K562 (cell line): ENCODE data around the gene PDCD11. TPM values are rescaled to one million over a fixed set of nuclear protein-coding genes. Genes with fewer than 3 reads are reported as not detected.

Experiments used
- E2F3 ChIP-seq: fragments of 250-450 bp; sonication (Bioruptor Pico); IDR thresholded peaks from 2 replicates; pipeline ENCODE4 v1.4.0; 2020; ENCODE audit warnings: mild to moderate bottlenecking
- HCFC1 ChIP-seq: IDR thresholded peaks from 2 replicates; pipeline ENCODE4 v1.6.1; 2012; ENCODE audit warnings: low read depth, low read length, improper control_type of control experiment
- HNRNPH1 ChIP-seq: fragments of 200-400 bp; formaldehyde crosslinking; optimal IDR thresholded peaks from 2 replicates; pipeline ENCODE3; 2017; ENCODE audit warnings: low read depth, mild to moderate bottlenecking, low read length, moderate library complexity
- NFYB ChIP-seq: IDR thresholded peaks from 2 replicates; pipeline ENCODE4 v1.6.1; 2011; ENCODE audit warnings: mild to moderate bottlenecking, moderate library complexity; ENCODE audit not compliant: insufficient read length; ENCODE audit errors: extremely low read depth
- POLR2A ChIP-seq: fragments of 450-650 bp; conservative IDR thresholded peaks from 2 replicates; pipeline ENCODE4 v1.6.1; 2016
- RBFOX2 ChIP-seq: fragments of 200-400 bp; formaldehyde crosslinking; IDR thresholded peaks from 2 replicates; pipeline ENCODE4 v1.6.1; 2017; ENCODE audit warnings: low read depth, mild to moderate bottlenecking, low read length, moderate library complexity
- RFX5 ChIP-seq: IDR thresholded peaks from 2 replicates; pipeline ENCODE4 v1.6.1; 2011; ENCODE audit warnings: low read depth, mild to moderate bottlenecking, improper control_type of control experiment, low read length
- SIN3A ChIP-seq, 2 experiments: fragments of 150-350 bp in 1 of 2; IDR thresholded peaks; 2 replicates each; pipeline ENCODE4 v1.6.1; 2011 to 2016; ENCODE audit warnings: borderline replicate concordance in 2 of 2, low read depth in 2 of 2, low read length in 2 of 2, mild to moderate bottlenecking in 2 of 2, moderate library complexity in 2 of 2; ENCODE audit not compliant: control insufficient read depth in 1 of 2
- TRIM28 ChIP-seq: fragments of 450-650 bp; IDR thresholded peaks from 2 replicates; pipeline ENCODE4 v1.6.1; 2017
- ZBTB7A ChIP-seq: IDR thresholded peaks from 2 replicates; pipeline ENCODE4 v1.6.1; 2011; ENCODE audit warnings: low read depth, mild to moderate bottlenecking, low read length, moderate library complexity, borderline replicate concordance; ENCODE audit not compliant: control insufficient read depth
- ZNF143 ChIP-seq: sonication (generic); formaldehyde crosslinking; IDR thresholded peaks from 2 replicates; pipeline ENCODE4 v1.9.0; 2022; ENCODE audit warnings: mild to moderate bottlenecking, missing genetic modification reagents
- ZNF696 ChIP-seq: fragments of 250-450 bp; sonication (Bioruptor Pico); conservative IDR thresholded peaks from 2 replicates; pipeline ENCODE4 v1.4.0; 2020; ENCODE audit warnings: mild to moderate bottlenecking, moderate library complexity
- polyA plus RNA-seq, 8 experiments: library from polyadenylated mRNA; depleted of rRNA in 4 of 8; stranded (reverse) in 5 of 8; unstranded in 3 of 8; fragments of >200 nt; fragmentation: Nextera tagmentation in 2 of 8; fragmentation: Illumina TruSeq in 1 of 8; extraction: Ambion mirVana in 2 of 8; extraction: Trizol in 1 of 8; gene quantifications; 2 replicates each; pipeline versions ENCODE4 v1.2.1 to v1.2.3, GENCODE V29; 2011 to 2014; ENCODE audit warnings: inconsistent platforms in 1 of 8, missing spikeins in 1 of 8
- total RNA-seq, 7 experiments: library from RNA; depleted of rRNA in 6 of 7; stranded (reverse); fragments of >200 nt in 6 of 7; fragmentation: Illumina TruSeq in 2 of 7; extraction: Trizol in 2 of 7; gene quantifications; 2 replicates each; pipeline versions ENCODE4 v1.2.1 to v1.2.3, GENCODE V29; 2011 to 2021; ENCODE audit warnings: low replicate concordance in 1 of 7
- TF ChIP-seq, protein P1 (sequence below): IDR thresholded peaks from 2 replicates; pipeline ENCODE4 v1.6.1; 2011; ENCODE audit warnings: borderline replicate concordance, low read depth, mild to moderate bottlenecking, moderate library complexity, low read length; ENCODE audit not compliant: insufficient read depth, poor library complexity, severe bottlenecking
- TF ChIP-seq, protein P2 (sequence below), 2 experiments: fragments of 200-800 bp in 1 of 2; sonication (Bioruptor generic) in 1 of 2; sonication (generic) in 1 of 2; formaldehyde crosslinking in 1 of 2; IDR thresholded peaks in 1 of 2; conservative IDR thresholded peaks in 1 of 2; 2 replicates each; pipeline versions ENCODE4 v1.5.0 to v1.6.1; 2016 to 2020; ENCODE audit warnings: missing compliant biosample characterization in 1 of 2, missing genetic modification characterization in 1 of 2, missing genetic modification reagents in 1 of 2
- TF ChIP-seq, protein P3 (sequence below): conservative IDR thresholded peaks from 2 replicates; pipeline ENCODE4 v1.6.1; 2011; ENCODE audit warnings: low read depth, mild to moderate bottlenecking, low read length; ENCODE audit not compliant: control insufficient read depth
- TF ChIP-seq, protein P4 (sequence below): fragments of 450-650 bp; IDR thresholded peaks from 2 replicates; pipeline ENCODE4 v1.7.1; 2018; ENCODE audit warnings: mild to moderate bottlenecking, low read depth; ENCODE audit not compliant: partially characterized antibody
- TF ChIP-seq, protein P5 (sequence below): fragments of 250-450 bp; sonication (Bioruptor Pico); IDR thresholded peaks from 2 replicates; pipeline ENCODE4 v1.4.0; 2020; ENCODE audit warnings: mild to moderate bottlenecking

Gene PDCD11
- total and polyA plus RNA-seq, 9 of the 15 experiments (the other 6 are each of a cell fraction or from before 2014, with no cell fraction given), result 14.8 to 73.8 (median 50.0) TPM

DNA sequence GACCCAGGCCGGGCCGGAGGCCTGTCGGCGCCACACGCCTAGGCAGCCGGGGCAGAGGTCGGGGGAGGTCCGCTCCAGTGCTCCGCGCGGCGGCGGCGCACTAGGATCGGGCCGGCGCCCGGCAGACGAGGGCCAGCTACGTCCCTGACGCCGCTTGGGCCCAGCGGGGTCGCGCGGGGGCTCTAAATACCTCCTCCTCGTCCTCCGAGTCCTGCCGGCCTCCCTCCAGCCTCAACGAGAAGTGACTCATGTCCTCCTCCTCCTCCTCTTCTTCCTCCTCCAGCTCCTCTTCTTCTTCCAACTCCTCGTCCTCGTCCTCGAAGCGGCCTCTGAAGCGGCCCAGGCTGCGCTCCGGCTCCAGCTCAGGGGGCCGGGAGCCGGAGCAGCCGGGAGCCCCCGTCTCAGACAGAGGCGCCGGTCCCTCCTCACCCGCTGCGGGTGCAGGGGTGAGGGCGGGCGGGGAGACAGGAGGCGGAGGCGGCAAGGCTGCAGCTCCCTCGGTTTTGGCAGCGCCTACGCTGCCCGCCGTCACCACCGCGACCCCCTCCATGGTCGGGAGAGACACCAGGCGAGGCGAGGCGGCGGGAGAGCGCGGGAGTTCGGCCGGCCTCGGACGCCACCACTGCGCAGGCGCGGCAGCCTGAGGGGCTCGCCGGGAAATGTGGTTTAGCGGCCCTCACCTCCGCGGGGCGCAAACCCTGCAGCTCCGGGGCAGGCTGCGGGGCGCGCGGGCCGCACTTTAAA lies 45.7 kb upstream of the PDCD11 start, which contains the start of gene PCGF6 (continued):
- TF ChIP-seq, protein P1, sequence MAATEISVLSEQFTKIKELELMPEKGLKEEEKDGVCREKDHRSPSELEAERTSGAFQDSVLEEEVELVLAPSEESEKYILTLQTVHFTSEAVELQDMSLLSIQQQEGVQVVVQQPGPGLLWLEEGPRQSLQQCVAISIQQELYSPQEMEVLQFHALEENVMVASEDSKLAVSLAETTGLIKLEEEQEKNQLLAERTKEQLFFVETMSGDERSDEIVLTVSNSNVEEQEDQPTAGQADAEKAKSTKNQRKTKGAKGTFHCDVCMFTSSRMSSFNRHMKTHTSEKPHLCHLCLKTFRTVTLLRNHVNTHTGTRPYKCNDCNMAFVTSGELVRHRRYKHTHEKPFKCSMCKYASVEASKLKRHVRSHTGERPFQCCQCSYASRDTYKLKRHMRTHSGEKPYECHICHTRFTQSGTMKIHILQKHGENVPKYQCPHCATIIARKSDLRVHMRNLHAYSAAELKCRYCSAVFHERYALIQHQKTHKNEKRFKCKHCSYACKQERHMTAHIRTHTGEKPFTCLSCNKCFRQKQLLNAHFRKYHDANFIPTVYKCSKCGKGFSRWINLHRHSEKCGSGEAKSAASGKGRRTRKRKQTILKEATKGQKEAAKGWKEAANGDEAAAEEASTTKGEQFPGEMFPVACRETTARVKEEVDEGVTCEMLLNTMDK, result peak; percentile 12
- TF ChIP-seq HNRNPH1 (no peak), ZNF696 (CRISPR knock-in tag) (no peak), POLR2A (peak; percentile 66), RBFOX2 (peak; percentile 88), NFYB (no peak), ZBTB7A (peak; percentile 58), E2F3 (CRISPR knock-in tag) (peak; percentile 82), ZNF143 (CRISPR knock-in tag) (peak; percentile 71), HCFC1 (peak; percentile 84), TRIM28 (no peak), RFX5 (no peak), SIN3A (IDR thresholded peaks at IDR 0.05; ENCODE audit: borderline replicate concordance in 2 of 2, control insufficient read depth in 1 of 2, low read depth in 2 of 2, low read length in 2 of 2) (0 out of 4 replicates have a peak, but pooled peaks of 1 of the 2 experiments have one; percentile 30)
- TF ChIP-seq, protein P2, sequence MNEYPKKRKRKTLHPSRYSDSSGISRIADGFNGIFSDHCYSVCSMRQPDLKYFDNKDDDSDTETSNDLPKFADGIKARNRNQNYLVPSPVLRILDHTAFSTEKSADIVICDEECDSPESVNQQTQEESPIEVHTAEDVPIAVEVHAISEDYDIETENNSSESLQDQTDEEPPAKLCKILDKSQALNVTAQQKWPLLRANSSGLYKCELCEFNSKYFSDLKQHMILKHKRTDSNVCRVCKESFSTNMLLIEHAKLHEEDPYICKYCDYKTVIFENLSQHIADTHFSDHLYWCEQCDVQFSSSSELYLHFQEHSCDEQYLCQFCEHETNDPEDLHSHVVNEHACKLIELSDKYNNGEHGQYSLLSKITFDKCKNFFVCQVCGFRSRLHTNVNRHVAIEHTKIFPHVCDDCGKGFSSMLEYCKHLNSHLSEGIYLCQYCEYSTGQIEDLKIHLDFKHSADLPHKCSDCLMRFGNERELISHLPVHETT (CRISPR knock-in tag; conservative IDR thresholded peaks at IDR 0.05 in 1 of 2, IDR thresholded peaks at IDR 0.05 in 1 of 2), result no peak
- TF ChIP-seq, protein P3, sequence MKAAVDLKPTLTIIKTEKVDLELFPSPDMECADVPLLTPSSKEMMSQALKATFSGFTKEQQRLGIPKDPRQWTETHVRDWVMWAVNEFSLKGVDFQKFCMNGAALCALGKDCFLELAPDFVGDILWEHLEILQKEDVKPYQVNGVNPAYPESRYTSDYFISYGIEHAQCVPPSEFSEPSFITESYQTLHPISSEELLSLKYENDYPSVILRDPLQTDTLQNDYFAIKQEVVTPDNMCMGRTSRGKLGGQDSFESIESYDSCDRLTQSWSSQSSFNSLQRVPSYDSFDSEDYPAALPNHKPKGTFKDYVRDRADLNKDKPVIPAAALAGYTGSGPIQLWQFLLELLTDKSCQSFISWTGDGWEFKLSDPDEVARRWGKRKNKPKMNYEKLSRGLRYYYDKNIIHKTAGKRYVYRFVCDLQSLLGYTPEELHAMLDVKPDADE, result 0 out of 2 replicates have a peak, but pooled peaks have one; percentile 17
- TF ChIP-seq, protein P4, sequence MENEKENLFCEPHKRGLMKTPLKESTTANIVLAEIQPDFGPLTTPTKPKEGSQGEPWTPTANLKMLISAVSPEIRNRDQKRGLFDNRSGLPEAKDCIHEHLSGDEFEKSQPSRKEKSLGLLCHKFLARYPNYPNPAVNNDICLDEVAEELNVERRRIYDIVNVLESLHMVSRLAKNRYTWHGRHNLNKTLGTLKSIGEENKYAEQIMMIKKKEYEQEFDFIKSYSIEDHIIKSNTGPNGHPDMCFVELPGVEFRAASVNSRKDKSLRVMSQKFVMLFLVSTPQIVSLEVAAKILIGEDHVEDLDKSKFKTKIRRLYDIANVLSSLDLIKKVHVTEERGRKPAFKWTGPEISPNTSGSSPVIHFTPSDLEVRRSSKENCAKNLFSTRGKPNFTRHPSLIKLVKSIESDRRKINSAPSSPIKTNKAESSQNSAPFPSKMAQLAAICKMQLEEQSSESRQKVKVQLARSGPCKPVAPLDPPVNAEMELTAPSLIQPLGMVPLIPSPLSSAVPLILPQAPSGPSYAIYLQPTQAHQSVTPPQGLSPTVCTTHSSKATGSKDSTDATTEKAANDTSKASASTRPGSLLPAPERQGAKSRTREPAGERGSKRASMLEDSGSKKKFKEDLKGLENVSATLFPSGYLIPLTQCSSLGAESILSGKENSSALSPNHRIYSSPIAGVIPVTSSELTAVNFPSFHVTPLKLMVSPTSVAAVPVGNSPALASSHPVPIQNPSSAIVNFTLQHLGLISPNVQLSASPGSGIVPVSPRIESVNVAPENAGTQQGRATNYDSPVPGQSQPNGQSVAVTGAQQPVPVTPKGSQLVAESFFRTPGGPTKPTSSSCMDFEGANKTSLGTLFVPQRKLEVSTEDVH, result peak; percentile 64
- TF ChIP-seq, protein P5, sequence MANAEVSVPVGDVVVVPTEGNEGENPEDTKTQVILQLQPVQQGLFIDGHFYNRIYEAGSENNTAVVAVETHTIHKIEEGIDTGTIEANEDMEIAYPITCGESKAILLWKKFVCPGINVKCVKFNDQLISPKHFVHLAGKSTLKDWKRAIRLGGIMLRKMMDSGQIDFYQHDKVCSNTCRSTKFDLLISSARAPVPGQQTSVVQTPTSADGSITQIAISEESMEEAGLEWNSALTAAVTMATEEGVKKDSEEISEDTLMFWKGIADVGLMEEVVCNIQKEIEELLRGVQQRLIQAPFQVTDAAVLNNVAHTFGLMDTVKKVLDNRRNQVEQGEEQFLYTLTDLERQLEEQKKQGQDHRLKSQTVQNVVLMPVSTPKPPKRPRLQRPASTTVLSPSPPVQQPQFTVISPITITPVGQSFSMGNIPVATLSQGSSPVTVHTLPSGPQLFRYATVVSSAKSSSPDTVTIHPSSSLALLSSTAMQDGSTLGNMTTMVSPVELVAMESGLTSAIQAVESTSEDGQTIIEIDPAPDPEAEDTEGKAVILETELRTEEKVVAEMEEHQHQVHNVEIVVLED (CRISPR knock-in tag), result 0 out of 2 replicates have a peak, but pooled peaks have one; percentile 6
